Occipital lobe (tissue), 2 donors: ENCODE measurements around the gene PRDM5. TPM values are rescaled to one million over a fixed set of nuclear protein-coding genes. Genes with fewer than 3 reads are reported as not detected.

Experiments used
- DNase-seq: peaks from one replicate; lab custom pipeline; 2025; lab: John Stamatoyannopoulos, UW
- total RNA-seq: library from RNA; depleted of rRNA; stranded (reverse); fragments of >200 nt; gene quantifications from one replicate; pipeline ENCODE4 v1.2.3, GENCODE V29; 2014

PRDM5 gene
- total RNA-seq, 1 donor from 2014 or later: 17.2 TPM

- no peak for DNase-seq
Measured at GRCh38 chr4:120857312-120857711, 65.2 kb downstream of the PRDM5 start.

- DNase-seq: no peak
Measured at GRCh38 chr4:120856294-120856693, 66.2 kb downstream of the PRDM5 start.

- no peak for DNase-seq
Measured at GRCh38 chr4:120855307-120856001, 67.1 kb downstream of the PRDM5 start.

GRCh38 chr4:120853161-120853935 is 69.2 kb downstream of the PRDM5 start:
- DNase-seq: no peak

DNA sequence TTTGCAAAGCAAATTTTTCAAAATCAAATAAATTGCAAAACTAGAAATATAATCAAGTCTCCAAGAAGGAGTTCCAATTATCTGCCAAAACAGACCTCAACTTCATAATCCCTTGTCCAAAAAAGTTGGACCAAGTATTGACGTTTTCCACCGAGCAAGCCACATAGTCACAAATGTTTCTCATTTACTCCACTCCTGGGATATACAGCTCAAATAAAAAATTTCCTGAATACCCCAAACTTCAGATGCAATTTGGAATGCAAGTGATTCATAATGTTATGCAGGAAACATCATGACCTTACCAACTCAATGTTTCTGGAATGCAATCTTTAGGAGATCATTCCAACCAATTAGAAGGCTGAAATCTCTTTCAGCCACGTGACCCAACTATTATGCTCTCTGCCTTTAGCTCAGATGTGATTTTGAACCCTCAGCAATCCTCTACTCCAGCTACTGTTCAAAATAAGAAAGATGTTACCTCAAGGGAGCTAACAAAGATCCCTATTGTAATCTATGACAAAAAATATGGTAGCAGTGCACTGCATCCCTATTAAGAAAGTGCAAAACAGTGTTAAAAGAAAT is 72.4 kb downstream of the PRDM5 start:
- DNase-seq: no peak

DNA sequence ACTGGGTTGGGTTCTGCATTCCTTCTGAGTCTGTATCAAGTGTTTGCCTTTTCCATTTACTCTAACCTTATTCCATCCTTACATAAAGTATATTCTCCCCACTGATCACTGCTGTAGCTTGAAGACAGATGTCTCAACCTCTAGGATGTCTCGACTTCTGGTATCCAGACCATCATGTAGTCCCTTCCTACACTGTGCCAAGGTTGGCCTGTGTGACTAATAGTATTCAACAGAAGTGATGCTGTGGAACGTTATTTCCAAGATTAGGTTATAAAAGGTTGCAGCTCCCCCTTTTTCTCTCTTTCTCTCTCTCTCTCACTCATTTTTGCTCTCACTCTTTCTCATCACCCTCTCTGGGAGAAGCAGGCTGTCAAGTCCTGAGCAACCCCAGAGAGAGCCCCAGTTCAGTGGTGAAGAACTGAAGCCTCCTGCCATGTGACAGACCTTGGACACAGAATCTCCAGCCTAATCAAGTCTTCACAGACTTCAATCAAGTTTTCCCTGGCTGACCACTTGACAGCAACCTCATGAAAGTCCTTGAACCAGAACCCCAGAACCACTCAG is 75.4 kb downstream of the PRDM5 start:
- no peak for DNase-seq

- no peak for DNase-seq
Measured at GRCh38 chr4:120844528-120844921, 78.0 kb downstream of the PRDM5 start.

DNA sequence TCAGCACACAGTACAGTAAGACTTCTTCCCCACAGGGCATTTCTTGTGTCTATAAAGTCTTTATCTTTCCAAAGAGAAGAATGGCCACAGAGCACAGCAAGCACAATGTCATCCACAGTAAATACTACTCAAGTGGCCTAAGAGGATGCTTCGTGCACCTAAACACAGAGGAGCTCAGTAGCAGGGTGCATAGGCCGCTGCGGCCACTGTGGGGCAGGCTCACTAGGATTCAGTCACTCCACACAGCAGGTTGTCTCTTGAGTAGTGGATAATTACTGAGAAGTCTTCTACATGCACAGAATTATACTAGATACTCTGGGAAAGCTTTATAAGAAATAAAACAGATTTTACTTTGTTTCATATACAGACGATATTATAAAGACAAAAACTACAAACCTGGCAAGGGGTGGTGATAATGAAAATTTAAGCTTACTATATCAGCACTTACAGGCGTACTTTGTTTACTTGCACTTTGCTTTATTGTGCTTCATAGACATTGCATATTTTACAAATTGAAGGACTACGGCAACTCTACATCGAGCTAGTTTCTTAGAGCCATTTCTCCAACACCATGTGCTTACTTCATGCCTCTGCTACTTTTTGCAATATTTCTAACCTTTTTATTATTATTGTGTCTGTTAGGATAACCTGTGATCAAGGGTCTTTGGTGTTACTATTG is 78.5 kb downstream of the PRDM5 start:
- no peak for DNase-seq

- no peak for DNase-seq
Measured at GRCh38 chr4:120842031-120842430, 80.5 kb downstream of the PRDM5 start.

- DNase-seq: no peak
Measured at GRCh38 chr4:120841580-120841979, 80.9 kb downstream of the PRDM5 start.

DNA sequence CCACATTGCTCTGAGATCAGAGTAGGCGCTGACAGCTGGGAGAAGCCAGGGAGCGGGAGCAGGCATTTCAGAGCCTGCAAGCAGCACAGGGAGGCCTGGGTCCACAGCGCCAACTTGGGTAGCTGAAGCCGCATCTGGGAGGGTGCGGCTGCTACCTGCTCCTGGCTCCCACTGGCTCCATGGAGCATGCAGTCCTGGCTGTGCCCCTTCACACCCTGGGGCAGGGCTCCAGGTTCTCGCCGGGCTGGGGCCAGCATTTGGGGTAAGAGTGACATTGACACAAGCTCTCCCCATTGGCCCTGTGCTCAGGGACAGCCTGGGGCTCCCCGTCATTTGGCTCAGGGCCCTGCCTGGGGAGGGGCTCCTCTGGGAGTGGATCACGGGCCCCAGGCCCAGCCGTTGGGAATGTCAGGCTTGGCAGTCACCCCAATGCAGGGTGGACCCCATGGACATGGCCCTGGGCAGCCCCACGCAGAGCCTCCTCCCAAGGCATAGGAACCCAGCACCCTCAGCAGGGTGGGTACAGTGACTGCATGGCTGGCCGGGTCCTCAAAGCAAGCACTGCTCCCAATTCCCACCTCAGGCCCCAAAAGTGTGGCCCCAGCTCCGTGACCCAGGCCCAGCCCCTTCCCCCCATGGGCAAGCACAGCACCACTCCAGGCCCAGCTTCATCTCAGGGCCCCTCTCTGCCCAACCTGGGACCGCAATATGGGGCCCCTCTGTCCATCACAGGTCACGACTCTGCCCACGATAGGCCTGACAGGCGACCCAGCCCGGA is 82.4 kb downstream of the PRDM5 start:
- DNase-seq: no peak

- no peak for DNase-seq
Measured at GRCh38 chr4:120839334-120839973, 83.1 kb downstream of the PRDM5 start.

DNA sequence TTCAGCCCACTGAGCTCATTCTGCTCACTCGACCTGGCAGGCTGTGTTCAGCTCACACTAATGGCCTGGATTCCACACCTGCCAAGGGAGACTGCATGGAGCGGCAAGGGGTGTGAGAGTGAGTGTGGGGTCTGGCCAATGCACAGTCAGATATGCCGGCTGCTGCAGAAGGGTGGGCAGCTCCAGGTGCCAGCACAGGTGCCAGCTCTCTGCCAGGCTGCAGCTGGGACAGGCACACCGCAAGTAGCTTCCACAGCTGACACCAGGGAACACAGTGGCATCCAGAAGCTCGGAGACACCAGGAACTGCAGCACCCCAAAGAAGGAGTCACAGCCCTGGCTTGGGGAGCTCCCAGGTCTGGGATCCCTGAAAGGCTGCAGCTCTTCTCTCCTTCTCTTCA is 83.7 kb downstream of the PRDM5 start:
- DNase-seq: no peak

GRCh38 chr4:120837656-120838055 is 84.9 kb downstream of the PRDM5 start:
- DNase-seq: no peak

GRCh38 chr4:120835342-120835741 is 87.2 kb downstream of the PRDM5 start:
- DNase-seq: no peak

DNA sequence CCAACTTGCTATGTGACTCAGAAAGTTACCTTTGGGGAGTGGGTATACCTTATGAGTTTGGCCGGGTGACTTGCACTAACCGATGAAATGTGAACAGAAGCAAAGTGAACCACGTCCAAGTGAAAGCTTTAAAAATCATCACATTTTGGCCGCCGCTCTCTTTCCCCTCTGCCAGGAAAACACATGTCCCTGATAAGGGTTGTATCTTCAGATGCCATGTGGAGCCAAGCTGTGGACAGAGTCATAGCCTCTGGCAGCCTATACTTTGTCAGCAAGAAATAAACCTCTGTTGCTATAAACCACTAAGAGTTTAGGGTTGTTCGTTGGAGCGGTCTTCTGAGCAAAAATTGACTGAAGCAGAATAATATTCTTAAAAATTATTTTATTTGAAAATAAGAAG is 92.3 kb downstream of the PRDM5 start:
- DNase-seq: no peak

GRCh38 chr4:120829113-120829831 is 93.3 kb downstream of the PRDM5 start:
- DNase-seq: no peak

DNA sequence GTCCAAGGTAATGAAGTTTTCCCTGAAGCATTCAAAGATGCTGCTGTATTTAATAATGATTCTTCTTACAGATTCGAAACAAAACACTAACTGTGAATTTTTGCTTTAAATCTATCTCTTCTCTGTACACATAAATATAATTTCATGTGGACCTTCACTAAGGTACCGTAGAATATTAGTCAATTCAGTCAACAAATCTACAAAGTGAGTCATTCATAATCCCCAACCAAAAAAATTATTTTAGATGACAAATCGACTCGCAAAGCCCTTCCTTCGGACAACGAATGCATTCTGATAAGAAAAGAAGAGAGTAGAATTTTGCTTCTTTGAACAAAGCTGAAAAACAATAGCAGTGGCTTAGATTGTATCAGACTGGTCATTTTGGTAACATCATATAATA is 95.7 kb downstream of the PRDM5 start:
- no peak for DNase-seq

DNA sequence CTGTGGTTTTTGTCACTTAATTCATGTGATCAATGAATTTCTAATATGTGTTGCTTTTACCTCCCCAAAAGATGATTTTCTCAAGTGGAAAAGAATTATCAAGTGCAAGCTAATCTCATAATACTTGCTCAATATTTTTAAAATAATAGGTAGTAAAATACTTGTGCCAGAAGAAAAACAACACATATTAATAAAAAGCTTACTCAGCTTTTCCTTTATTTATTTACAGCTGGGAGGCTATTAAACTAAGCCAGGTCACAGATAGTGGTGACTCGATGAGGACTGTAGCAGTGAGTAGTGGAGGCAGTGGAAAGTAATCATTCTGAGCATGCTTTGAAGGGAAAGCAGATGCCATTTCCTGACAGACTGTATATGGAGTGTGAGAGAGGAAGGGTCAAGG is 96.1 kb downstream of the PRDM5 start:
- DNase-seq: no peak

- no peak for DNase-seq
Measured at GRCh38 chr4:120824946-120825345, 97.6 kb downstream of the PRDM5 start.
